Retinal pigment epithelial cell (primary cell): ENCODE data around the gene LMAN1.

Experiments used
- DNase-seq: peaks from one replicate; pipeline ENCODE4 v3.0.0-alpha.2; 2010; ENCODE audit warnings: low read depth
- H3K4me3 ChIP-seq: 2 replicates; pipeline ENCODE4 v1.5.1; 2011; ENCODE audit warnings: mild to moderate bottlenecking, low read length, control low read depth, moderate library complexity
- CTCF ChIP-seq: conservative IDR thresholded peaks from 2 replicates; pipeline ENCODE4 v1.5.1; 2011; ENCODE audit warnings: low read depth, low read length, control low read depth, inconsistent platforms

The LMAN1 gene

GRCh38 chr18:59380706-59381105 lies 21.6 kb upstream of the LMAN1 start:
- no peak for TF ChIP-seq CTCF
- no peak for DNase-seq
- H3K4me3 ChIP-seq, result no peak overlapping the region

GRCh38 chr18:59379772-59380522 lies 20.9 kb upstream of the LMAN1 start:
- TF ChIP-seq CTCF, result no peak

GRCh38 chr18:59377613-59378337 lies 18.7 kb upstream of the LMAN1 start:
- DNase-seq, result no peak
- TF ChIP-seq CTCF, result no peak
- H3K4me3 ChIP-seq, result no peak overlapping the region

More at GRCh38 chr18:59379772-59380522, 20.9 kb upstream of the LMAN1 start:
- no peak overlapping the region for H3K4me3 ChIP-seq
- no peak for DNase-seq

- TF ChIP-seq CTCF, result no peak
- DNase-seq, result peak; percentile 72
- H3K4me3 ChIP-seq, result no peak overlapping the region
These were observed 17.4 kb upstream of the LMAN1 start for GRCh38 chr18:59376351-59376935.

- no peak for DNase-seq
- TF ChIP-seq CTCF, result no peak
- H3K4me3 ChIP-seq, result no peak overlapping the region
These were observed 15.1 kb upstream of the LMAN1 start for GRCh38 chr18:59374128-59374527.

- DNase-seq, result no peak
These were observed 13.9 kb upstream of the LMAN1 start for GRCh38 chr18:59372975-59373374.

More at GRCh38 chr18:59372975-59373374, 13.9 kb upstream of the LMAN1 start:
- TF ChIP-seq CTCF, result no peak
- no peak overlapping the region for H3K4me3 ChIP-seq
